ENCODE data around the gene SEPTIN7. TPM values are rescaled to one million over a fixed set of nuclear protein-coding genes. Genes with fewer than 3 reads are reported as not detected.

SEPTIN7 gene
- total RNA-seq, 2 donors from 2014 or later = 107 to 164 TPM

GRCh38 chr7:35817181-35817580 lies 16.3 kb downstream of the SEPTIN7 start:
- Histone ChIP-seq H3K9me3 (no peaks in the 10 kb centered on the region), H3K27me3 (no peaks in the 10 kb centered on the region), H3K4me3 (no peak overlapping the region), H3K36me3 (no peaks in the 10 kb centered on the region), H3K9ac (ENCODE audit: low read depth in 2 of 2, low read length in 2 of 2) (no peak overlapping the region), H3K4me1 (no peaks in the 10 kb centered on the region), H3K27ac (no peak overlapping the region)
- TF ChIP-seq, protein P1, sequence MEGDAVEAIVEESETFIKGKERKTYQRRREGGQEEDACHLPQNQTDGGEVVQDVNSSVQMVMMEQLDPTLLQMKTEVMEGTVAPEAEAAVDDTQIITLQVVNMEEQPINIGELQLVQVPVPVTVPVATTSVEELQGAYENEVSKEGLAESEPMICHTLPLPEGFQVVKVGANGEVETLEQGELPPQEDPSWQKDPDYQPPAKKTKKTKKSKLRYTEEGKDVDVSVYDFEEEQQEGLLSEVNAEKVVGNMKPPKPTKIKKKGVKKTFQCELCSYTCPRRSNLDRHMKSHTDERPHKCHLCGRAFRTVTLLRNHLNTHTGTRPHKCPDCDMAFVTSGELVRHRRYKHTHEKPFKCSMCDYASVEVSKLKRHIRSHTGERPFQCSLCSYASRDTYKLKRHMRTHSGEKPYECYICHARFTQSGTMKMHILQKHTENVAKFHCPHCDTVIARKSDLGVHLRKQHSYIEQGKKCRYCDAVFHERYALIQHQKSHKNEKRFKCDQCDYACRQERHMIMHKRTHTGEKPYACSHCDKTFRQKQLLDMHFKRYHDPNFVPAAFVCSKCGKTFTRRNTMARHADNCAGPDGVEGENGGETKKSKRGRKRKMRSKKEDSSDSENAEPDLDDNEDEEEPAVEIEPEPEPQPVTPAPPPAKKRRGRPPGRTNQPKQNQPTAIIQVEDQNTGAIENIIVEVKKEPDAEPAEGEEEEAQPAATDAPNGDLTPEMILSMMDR (IDR thresholded peaks at IDR 0.05) = no peak
- intact Hi-C loops (cut with DNase I) = no loop called here
- no peak for DNase-seq

GRCh38 chr7:35817930-35818329 lies 17.1 kb downstream of the SEPTIN7 start:
- H3K36me3 ChIP-seq = no peaks in the 10 kb centered on the region
- no peak for DNase-seq
- H3K27ac ChIP-seq = no peak overlapping the region
- H3K4me1 ChIP-seq = no peaks in the 10 kb centered on the region
- no peak overlapping the region for H3K4me3 ChIP-seq
- intact Hi-C loops (cut with DNase I) = no loop called here
- no peak overlapping the region for H3K9ac ChIP-seq (ENCODE audit: low read depth in 2 of 2, low read length in 2 of 2)
- H3K27me3 ChIP-seq = no peaks in the 10 kb centered on the region
- no peaks in the 10 kb centered on the region for H3K9me3 ChIP-seq
- TF ChIP-seq, protein P1 (IDR thresholded peaks at IDR 0.05) = no peak

DNA sequence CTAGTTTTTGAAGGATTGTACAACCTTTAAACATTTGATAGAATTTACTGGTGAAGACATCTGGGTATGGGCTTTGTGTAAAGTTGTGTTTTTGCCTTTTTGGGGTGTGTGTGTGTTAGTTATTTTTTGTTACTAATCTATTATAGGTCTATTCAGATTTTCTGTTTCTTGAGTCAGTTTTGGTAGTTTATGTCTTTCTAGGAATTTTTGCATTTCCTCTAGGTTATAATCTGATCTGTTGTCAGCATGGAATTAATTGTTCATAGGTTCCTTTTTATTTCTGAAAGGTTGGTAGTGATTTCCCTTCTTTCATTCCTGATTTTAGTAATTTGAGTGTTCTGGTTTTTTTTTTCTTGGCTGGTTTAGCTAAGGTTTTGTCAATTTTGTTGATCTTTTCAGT lies 17.7 kb downstream of the SEPTIN7 start:
- Histone ChIP-seq H3K36me3 (no peaks in the 10 kb centered on the region), H3K4me3 (no peak overlapping the region), H3K27ac (no peak overlapping the region), H3K9ac (ENCODE audit: low read depth in 2 of 2, low read length in 2 of 2) (no peak overlapping the region), H3K9me3 (no peaks in the 10 kb centered on the region), H3K27me3 (no peaks in the 10 kb centered on the region), H3K4me1 (no peaks in the 10 kb centered on the region)
- DNase-seq = no peak
- TF ChIP-seq, protein P1 (IDR thresholded peaks at IDR 0.05) = no peak
- intact Hi-C loops (cut with DNase I) = no loop called here

- no peaks in the 10 kb centered on the region for H3K27me3 ChIP-seq
- H3K4me3 ChIP-seq = no peak overlapping the region
- no peaks in the 10 kb centered on the region for H3K4me1 ChIP-seq
- no peaks in the 10 kb centered on the region for H3K36me3 ChIP-seq
- H3K9ac ChIP-seq (ENCODE audit: low read depth in 2 of 2, low read length in 2 of 2) = no peak overlapping the region
- H3K9me3 ChIP-seq = no peaks in the 10 kb centered on the region
- intact Hi-C loops (cut with DNase I) = no loop called here
- DNase-seq = no peak
- no peak overlapping the region for H3K27ac ChIP-seq
- TF ChIP-seq, protein P1 (IDR thresholded peaks at IDR 0.05) = no peak
These were observed 18.5 kb downstream of the SEPTIN7 start for GRCh38 chr7:35819310-35819709.

DNA sequence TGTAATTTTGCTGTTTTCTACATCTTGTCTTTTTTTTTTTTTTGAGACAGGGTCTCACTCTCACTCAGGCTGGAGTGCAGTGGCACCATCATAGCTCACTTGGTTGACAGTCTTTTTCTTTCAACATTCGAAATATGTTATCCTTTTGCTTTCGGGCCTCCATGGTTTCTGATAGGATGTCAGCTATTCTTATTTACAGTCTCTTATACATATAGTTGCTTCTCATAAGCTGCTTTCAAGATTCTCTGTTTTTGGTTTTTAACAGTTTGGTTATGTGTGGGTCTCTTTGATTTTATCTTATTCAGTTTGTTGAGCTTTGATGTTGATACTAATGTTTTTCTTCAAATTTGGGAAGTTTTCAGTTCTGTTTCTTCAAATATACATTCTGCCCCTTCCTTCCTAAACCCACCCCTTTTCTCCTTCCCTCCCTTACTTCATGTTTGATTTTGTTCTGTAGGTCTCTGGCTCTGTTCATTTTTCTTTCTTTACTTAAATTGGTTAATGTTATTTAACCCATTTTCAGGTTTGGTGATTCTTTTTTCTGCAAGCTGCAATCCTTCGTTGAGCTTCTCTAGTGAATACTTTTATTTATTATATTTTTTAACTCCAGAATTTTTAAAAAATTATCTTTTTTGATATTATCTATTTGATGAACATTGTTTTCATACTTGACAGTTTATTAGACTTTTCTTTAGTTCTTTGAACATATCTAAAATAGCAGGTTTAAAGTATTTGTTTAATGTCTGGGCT lies 19.3 kb downstream of the SEPTIN7 start:
- Histone ChIP-seq H3K9ac (ENCODE audit: low read depth in 2 of 2, low read length in 2 of 2) (no peak overlapping the region), H3K4me1 (no peaks in the 10 kb centered on the region), H3K27me3 (no peaks in the 10 kb centered on the region), H3K27ac (no peak overlapping the region), H3K36me3 (no peaks in the 10 kb centered on the region), H3K4me3 (no peak overlapping the region), H3K9me3 (no peaks in the 10 kb centered on the region)
- no peak for DNase-seq
- intact Hi-C loops (cut with DNase I) = no loop called here
- TF ChIP-seq, protein P1 (IDR thresholded peaks at IDR 0.05) = no peak
